GM21529 (cell line): ENCODE results near the gene BCL2L2.
"Not testable (repeated sequence)": the region's sequence is repeated elsewhere in the genome, so short reads cannot be mapped to it uniquely, and the experiment has no call there.

Source experiments
- ATAC-seq: cut with Tn5 transposase; IDR thresholded peaks from one replicate; pipeline ENCODE4 v1.9.1; 2021; ENCODE audit not compliant: unreplicated experiment

BCL2L2 gene

DNA sequence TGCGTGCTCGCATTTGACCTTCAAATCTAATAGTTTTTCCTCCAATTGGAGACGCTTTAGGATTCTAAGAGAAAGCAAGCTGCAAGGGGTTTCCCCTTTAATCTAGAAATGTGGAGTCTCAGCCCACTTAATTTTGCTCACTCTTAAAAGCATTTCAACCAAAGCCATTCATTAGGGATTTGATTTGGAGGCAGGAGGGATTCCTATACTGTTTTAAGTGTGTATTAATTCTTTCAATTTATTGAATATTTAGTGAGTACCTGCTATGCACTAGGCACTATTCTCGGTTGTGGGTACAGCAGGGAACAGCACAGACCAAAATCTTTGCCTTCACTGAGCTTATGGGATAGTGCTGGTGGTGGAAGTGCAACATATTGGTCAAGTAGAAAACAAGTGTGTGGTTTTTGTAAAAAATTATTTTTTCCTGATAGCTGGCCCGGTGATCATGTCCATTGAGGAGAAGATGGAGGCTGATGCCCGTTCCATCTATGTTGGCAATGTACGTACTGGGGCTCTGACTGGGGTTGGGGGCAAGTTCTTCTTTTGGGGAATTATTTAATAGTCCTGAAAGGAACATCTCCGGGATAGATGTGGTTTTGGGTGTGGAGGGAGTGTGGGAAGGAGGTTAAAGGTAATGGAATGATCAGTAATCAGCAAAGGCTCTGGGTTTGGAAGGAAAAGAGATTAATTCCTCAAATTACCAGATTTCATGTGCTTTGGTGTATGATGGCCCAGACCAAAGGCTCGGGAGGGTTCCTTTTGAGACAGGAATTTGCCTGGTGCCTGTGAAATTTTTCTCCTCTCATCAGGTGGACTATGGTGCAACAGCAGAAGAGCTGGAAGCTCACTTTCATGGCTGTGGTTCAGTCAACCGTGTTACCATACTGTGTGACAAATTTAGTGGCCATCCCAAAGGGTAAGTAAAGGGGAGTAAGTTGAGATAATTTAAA, 16.2 kb downstream of the BCL2L2 start:
- ATAC-seq, result no peak

DNA sequence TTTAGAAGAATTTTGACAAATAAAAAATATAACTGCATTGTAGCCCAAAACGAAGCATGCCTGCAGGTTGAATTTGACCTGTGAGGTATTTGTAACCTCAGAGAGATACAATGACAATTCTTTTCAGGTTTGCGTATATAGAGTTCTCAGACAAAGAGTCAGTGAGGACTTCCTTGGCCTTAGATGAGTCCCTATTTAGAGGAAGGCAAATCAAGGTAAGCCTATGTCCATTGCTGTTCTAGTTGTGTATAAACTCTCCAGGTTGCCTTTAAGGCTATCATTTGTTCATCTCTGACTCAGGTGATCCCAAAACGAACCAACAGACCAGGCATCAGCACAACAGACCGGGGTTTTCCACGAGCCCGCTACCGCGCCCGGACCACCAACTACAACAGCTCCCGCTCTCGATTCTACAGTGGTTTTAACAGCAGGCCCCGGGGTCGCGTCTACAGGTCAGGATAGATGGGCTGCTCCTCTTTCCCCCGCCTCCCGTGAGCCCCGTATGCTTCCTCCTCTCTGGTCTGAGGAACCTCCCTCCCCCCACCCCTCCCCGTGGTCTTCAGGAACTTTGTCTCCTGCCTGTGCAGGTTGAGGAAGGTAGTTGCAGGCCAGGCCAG, 17.3 kb downstream of the BCL2L2 start:
- no peak for ATAC-seq

DNA sequence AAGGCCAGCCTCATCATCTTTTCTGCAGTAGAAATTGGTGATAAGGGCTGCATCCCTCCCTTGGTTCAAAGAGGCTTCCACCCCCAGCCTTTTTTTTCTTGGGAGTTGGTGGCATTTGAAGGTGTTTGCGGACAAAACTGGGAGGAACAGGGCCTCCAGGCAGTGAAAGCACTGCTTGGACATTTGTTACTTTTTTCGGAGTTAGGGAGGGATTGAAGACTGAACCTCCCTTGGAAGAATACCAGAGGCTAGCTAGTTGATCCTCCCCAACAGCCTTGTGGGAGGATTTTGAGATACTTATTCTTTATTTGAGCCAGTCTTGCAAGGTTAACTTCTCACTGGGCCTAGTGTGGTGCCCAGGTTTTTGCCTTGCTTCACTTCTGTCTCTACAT, 17.8 kb downstream of the BCL2L2 start:
- ATAC-seq, result no peak

DNA sequence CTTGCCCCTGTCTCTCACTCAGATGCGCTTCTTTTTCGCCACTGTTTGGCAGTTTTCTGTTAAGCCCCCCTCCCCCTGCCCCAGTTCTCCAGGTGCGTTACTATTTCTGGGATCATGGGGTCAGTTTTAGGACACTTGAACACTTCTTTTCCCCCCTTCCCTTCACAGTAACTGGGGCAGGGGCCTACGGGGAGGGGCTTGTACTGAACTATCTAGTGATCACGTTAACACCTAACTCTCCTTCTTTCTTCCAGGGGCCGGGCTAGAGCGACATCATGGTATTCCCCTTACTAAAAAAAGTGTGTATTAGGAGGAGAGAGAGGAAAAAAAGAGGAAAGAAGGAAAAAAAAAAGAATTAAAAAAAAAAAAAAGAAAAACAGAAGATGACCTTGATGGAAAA, 18.4 kb downstream of the BCL2L2 start:
- no peak for ATAC-seq

DNA sequence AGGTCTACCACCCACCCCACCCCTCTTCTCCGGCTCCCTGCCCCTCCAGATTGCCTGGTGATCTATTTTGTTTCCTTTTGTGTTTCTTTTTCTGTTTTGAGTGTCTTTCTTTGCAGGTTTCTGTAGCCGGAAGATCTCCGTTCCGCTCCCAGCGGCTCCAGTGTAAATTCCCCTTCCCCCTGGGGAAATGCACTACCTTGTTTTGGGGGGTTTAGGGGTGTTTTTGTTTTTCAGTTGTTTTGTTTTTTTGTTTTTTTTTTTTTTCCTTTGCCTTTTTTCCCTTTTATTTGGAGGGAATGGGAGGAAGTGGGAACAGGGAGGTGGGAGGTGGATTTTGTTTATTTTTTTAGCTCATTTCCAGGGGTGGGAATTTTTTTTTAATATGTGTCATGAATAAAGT, 19.1 kb downstream of the BCL2L2 start:
- not testable (repeated sequence) for ATAC-seq

DNA sequence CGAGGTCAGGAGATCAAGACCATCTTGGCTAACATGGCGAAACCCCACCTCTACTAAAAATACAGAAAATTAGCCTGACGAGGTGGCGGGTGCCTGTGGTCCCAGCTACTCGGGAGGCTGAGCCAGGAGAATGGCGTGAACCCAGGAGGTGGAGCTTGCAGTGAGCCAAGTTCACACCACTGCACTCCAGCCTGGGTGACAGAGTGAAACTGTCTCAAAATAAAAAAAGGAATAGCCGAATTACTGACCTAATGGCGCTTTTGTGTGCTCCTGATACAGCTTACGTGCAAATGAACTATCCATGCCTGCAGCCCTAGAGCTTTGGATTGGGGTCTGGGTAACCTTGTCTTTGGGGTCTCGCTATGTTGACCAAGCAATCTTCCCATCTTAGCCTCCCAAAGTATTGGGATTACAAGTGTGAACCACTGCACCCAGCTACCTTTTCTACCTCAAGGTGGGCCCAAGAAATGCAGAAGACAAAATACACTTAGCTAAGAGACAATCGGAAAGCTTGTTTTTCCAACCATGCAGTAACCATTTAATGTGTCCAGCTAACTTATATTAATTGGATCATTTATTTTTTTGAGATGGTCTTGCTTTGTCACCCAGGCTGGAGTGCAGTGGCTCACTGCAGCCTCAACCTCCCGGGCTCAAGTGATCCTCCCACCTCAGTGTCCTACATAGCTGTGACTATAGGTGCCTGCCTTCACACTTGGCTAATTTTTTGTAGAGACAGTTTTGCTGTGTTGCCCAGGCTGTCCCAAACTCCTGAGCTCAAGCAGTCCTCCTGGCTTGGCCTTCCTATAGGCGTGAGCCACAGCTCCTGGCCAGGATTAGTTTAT, 20.1 kb downstream of the BCL2L2 start:
- no peak for ATAC-seq

DNA sequence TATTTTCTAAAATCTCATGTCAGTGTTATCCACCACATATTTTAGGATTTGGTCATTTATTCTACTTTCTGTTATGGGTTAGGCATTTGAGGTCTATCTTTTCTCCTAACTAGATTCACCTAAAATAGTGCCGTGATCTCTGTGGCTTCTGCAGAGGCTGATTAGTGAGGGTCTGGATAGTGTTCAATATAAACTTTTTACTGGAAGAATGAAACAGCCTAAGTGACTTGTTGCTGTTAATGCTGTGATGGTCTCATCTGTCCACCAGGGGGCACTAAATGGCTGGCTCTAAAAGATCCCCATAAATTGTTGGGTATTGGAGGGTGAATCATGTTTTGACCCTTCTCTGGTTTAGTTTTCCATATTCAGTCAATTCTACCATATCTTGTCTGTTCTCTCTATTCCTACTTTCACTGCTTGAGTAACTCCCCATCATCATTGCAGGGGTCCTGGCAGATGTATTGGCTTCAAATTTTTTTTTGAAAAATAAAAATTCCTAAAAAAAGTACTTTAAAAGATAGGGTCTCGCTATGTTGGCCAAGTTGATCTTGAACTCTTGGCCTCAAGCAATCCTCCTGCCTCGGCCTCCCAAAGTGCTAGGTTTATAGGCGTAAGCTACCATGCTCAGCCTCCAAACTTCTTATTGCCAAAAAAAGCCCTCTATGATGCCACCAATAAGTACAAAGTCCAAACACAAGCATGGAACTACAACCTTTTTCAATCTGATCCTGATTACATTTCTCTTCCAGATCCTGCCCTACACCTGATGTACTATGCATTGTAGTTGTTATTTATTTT, 21.5 kb downstream of the BCL2L2 start:
- no peak for ATAC-seq

DNA sequence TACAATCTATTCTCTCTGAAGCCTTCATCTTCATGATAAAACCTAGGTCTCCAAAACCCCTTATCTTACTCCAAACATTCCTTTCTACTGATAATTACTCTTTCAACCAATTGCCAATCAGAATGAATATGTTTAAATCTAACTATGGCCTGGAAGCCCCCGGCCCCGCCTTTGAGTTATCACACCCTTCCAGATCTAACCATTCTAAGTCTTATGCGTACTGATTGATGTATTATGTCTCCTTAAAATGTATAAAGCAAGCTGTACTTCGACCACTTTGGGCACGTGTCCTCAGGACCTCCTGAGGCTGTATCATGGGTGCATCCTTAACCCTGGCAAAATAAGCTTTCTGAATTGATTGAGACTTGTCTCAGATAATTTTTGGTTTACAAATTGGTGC, 29.0 kb downstream of the BCL2L2 start:
- ATAC-seq, result no peak

DNA sequence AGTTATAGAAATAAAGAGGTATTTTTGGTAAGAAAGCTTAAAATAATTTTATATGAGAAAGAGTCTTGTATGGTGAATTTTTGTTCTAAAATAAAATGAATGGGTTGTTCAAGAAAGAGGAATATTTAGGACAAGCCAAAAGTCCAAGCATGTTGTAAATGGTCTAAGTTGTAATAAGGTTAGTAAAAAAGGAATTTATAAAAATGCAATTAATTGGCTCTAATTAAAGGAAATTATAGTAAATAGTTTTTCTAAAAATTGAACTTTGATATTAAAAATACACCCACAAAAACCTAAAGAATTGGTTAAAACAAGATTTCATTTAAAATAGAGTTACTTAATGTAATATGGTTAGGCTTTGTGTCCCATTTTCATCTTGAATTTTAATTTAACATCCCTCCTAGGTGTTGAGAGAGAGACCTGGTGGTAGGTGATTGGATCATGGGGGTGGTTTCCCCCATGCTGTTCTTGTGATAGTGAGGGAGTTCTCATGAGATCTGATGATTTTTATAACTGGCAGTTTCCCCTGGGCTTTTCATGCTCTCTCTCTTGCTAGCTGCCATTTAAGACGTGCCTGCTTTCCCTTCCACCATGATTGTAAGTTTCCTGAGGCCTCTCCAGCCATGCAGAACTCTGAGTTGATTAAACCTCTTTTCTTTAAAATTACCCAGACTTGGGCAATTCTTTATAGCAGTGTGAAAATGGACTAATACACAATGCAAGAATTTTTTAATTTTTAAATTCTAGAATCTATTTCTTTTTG, 33.1 kb downstream of the BCL2L2 start:
- ATAC-seq, result no peak

DNA sequence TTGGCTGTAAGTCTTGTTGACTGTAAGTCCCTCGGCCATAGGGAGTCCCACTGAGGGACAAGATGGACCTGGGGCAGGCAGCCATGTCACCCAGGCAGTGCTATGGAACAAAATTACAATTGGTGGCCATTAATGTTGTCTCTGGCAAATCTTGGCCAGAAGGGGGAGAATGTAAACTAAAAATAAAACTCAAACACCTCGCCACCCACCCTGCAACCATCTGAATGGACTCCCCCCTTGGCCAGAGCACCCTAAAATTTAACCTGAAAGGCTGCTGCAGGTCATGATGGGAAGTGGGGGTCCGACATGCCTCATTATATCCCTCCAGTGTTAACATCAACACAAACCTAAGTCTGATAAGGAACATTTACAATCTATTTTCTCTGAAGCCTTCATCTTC, 37.8 kb downstream of the BCL2L2 start:
- no peak for ATAC-seq

DNA sequence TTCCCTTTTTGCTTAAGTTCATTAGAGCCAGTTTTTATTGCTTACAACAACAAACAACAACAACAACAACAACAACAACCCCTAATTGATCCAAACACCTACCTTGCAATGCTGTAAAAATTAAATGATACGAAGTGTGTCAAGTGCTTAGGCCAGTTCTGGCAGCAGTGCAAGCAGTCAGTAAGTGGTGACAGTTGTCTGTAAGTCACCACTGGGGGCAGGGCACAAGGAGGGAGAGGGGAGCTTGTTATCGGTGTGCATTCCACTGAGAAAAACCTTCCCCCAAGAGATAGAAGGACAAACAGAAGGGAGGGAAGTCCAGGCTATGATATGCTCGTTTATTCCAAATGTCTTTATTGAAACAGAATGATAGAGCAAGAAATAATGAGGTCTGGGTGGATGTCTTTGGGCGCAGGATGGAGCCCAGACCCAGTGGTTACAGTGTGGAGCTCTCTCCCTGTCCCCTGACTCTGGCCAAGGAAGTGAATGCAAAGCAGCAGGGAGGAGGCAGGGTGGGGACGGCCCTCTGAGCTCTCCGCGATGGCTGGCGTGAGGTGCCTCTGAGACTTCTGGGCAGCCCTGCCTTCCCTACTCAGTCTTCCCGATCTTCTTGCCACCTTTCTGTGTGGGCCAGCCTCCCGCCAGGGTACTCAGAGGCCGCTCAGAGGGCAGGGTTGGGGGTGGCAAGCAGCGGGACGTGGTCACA, 39.5 kb downstream of the BCL2L2 start:
- ATAC-seq, result no peak

DNA sequence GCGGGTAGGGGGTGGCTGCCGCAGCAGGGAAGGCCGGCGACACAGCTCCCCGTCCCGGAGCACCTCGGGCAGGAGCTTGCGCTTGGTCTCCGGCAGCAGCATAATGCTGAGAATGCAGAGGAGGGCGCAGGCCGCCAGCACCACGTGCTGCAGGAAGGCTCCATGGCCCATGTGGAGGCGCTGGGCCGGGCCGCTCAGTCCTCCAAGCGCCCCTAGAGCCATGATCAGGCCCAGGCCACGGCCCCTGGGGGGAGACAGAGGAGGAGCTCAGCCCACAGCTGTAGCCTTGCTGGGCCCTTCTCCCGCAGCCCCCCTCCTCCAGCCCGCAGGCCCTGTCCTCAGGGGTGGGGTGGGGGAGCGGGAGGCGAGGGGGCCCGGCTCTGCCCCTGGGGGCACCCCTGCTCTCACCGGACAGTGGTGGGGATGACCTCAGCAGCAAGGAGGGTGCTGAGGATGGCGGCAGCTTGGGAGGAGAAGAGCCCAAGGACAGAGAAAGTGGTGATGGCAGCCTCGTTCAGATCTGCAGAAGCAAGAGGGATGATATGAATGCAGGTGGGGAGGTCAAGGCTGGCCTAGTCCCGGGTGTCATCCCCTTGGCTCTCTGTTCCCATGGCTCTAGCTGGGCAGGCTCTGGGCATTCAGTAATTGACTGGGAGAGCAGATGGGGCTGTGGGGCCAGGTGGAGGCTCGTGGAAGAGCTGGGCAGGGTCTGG, 40.2 kb downstream of the BCL2L2 start:
- ATAC-seq, result no peak

DNA sequence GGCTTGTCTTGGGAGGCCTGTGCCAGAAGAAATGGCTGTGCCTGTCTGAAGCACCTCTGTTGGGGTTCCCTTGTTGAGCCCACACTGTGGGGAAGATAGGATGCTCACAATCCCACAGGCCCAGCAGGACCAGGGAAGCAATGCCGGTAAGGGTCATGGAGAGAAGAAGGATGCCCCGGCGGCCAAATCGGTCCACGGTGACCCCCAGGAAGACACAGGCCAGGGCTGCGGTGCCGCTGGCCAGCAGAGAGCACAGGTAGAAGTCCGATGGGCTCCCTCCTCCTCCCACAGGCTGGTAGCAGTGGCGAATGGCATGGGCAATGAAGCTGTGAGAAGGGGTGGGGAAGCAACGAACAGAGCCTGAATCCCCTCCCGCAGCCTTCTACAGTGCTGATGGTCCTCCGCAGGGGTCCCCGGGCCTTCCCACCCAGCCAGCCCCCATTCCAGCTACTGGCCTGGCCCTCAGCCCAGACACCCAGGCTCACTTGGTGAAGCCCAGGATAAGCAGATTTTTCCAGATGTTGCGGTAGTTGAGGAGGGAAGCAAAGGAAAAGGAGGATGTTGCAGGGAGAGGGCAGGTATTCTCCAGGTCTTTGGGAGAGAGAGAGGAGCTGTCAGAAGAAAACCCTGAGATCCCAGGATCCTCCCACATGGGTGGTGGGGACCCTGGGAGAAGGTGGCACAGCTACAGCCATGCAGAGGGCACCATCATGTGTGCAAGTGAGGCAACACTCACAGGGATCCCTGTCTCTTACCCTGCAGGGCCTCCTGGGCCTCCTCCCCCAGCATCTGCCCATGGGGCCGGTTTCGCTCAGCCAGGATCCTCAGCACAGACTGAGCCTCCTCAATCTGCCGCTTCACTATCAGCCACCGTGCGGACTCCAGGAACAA, 41.0 kb downstream of the BCL2L2 start:
- no peak for ATAC-seq

DNA sequence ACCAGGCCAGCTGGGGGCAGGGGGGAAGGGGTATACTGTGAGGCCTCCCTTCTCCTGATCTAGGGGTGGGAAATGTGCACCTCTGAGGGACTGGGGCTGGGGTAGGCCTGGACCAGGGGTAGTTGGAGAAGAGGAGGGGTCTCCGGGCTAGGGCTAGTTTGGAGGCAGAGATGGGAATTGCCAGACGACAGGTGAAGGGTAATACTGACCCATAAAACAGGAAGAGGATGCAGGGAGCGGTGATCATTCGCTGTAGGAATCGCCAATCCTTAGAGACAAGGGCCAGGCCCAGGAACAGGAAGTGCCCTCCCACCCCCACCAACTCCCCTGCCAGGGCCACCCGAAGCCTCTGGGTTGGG, 41.6 kb downstream of the BCL2L2 start:
- ATAC-seq, result no peak

DNA sequence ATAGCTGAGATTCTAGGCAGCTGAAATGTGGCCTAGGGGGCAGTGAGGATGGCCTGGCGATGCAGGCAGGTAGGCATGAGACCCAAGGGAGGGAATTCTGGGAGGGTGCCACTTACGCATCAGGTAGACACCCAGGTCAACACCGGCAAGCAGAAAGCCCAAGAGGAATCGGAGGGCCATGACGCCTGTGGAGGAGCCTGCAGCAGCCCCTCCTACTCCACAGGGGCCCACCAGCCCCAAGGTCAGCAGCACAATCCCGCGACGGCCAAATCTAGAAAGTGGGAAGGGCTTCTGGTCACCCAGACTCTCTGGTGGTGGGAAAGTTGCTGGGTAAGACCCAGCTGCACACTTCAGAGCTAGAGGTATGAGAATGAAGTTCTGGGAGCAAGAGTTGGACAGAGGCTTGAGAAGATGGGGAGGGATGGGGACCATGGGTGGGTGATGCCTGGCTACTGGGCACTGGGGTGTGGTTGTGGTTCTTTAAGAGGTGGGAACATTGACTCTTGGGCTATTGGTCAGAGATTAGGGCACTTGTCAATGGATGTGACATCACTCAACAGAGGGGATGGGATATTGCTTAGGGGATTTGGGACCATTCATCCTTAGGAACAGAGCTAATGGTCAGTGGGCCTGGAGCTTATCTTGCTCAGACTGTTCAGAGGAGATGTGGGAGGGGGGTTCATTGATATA, 42.7 kb downstream of the BCL2L2 start:
- ATAC-seq, result no peak

DNA sequence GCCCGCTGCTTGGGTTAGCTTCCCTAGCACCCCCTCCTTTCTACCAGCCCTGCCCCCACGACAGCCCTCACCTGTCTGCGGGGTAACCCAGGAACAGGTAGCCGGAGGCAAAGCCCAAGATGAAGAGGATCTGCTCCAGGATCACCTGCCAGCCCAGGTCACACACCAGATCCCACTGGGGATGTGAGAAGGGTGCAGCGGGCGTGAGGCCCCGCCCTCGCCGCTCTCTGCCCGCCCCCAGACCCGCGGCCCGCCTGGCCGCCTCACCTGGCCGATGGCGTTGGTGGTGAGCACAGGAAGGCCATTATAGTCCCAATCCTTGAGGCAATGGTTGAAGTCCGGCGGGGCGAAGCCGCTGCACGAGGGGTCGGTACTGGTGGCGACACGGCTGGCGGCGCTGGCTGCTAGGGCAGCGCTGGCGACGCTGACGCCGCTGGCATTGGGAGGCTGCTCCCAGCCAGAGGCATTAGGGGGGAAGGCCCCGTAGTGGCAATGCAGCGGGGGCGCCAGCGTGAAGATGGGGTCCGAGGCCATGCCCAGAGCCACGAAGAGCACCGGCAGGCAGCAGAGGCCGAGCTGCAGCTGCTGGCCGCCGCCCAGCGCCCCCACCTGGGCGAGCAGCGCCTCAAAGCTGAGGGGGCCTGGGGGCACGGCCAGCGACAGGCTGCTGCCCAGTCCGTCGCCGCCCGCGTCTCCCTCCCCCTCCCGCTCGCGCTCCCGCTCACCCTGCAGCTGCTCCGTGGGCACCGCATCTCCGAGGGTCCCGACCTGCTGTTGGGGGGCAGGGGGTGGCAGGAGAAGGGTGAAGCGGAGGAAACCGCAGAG, 45.3 kb downstream of the BCL2L2 start:
- no peak for ATAC-seq
